ENCODE data around the gene CTSW.

DNA sequence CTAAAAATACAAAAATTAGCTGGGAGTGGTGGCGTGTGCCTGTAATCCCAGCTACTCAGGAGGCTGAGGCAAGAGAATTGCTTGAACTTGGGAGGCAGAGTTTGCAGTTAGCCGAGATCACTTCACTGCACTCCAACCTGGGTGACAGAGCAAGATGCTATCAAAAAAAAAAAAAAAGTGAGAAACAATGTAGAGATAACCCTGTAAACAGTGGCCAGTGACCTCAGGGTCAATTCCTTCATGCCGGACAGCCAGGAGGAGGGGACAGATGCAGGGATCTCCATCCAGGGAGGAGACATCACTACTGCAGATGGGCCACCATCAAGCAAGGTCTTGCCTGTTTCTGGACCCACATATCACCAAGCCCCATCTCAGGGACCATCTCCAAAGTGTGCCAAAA, 31.9 kb upstream of the CTSW start:
- TF ChIP-seq, protein P1, sequence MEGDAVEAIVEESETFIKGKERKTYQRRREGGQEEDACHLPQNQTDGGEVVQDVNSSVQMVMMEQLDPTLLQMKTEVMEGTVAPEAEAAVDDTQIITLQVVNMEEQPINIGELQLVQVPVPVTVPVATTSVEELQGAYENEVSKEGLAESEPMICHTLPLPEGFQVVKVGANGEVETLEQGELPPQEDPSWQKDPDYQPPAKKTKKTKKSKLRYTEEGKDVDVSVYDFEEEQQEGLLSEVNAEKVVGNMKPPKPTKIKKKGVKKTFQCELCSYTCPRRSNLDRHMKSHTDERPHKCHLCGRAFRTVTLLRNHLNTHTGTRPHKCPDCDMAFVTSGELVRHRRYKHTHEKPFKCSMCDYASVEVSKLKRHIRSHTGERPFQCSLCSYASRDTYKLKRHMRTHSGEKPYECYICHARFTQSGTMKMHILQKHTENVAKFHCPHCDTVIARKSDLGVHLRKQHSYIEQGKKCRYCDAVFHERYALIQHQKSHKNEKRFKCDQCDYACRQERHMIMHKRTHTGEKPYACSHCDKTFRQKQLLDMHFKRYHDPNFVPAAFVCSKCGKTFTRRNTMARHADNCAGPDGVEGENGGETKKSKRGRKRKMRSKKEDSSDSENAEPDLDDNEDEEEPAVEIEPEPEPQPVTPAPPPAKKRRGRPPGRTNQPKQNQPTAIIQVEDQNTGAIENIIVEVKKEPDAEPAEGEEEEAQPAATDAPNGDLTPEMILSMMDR (IDR thresholded peaks at IDR 0.05) = no peak
- TF ChIP-seq IRF2 (CRISPR knock-in tag; IDR thresholded peaks at IDR 0.05; ENCODE audit: borderline replicate concordance, low read depth) = no peak
- TF ChIP-seq FOXJ3 (CRISPR knock-in tag; IDR thresholded peaks at IDR 0.05; ENCODE audit: borderline replicate concordance) = no peak
- TF ChIP-seq, protein P2, sequence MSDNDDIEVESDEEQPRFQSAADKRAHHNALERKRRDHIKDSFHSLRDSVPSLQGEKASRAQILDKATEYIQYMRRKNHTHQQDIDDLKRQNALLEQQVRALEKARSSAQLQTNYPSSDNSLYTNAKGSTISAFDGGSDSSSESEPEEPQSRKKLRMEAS (CRISPR knock-in tag; IDR thresholded peaks at IDR 0.05) = no peak
